Measurements from ENCODE around the gene ENKUR.
"Not testable (repeated sequence)": the region's sequence is repeated elsewhere in the genome, so short reads cannot be mapped to it uniquely, and the experiment has no call there.

ENKUR gene

DNA sequence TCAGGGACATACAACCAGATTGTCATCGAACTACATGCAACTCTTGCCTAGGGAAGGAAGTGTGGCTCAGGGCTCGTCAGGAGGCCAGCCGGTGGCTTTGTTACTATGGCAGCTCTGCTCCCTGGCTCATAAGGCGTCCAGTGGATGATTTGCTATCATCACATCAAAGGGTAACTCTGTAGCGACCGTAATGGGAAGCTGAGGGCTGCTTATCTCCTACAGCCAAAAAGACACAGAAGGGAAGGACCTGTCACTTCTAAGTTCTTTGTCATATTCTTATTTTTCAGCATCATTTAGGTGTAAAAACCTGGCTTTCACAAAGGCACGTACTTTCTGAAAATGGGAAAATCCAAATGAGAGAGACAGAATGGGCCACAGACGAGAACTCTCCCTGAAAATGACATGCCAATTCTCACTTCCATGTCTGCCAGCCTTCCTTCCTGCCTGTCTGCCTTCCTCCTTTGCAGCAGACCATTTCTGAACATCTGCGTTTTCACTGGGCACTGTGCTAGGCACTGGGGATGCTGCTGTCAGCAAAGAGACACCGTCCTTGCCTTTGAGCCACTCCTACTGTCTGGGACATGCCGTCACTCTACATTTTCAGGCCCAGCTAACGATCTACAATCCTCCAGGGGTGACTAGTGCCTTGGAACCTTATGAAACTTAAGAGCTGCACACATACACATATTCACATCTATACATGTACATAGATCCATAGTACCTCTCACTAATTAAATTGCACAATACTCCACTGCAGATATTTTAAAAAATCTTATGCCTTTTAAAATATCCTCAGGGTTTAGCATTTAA, 26.9 kb downstream of the ENKUR start:
- Histone ChIP-seq H3K27me3 (ENCODE audit: control insufficient read depth, insufficient read depth, low read length) (no peaks in the 10 kb centered on the region), H3K4me3 (ENCODE audit: low read length) (no peak overlapping the region), H3K9me3 (ENCODE audit: control insufficient read depth, low read length) (no peaks in the 10 kb centered on the region), H3K36me3 (ENCODE audit: control insufficient read depth, insufficient read depth, low read length) (no peaks in the 10 kb centered on the region), H3K4me1 (ENCODE audit: control insufficient read depth, insufficient read depth, low read length) (peaks cover 5% of the 10 kb centered on the region), H3K9ac (ENCODE audit: low read length) (no peak overlapping the region)

DNA sequence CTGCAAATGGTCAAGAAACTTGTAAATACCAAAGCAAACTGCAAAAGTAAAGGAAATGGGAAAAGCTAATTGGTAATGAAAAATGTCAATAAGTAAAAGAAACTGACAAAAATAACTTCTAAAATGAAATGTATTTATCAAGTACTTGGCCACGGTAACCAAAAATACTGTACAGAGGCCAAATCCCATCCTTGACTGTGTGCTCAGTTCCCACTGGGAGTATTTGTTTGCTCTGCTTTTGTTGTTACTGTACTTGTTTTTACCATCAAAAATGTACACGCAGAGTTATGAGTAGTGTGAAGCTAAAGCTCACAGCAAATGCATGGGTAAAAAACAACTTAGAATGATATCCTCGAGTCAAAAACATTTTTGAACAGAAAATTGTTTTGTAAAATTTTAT, 31.1 kb downstream of the ENKUR start:
- no peaks in the 10 kb centered on the region for H3K27me3 ChIP-seq (ENCODE audit: control insufficient read depth, insufficient read depth, low read length)
- no peak overlapping the region for H3K4me3 ChIP-seq (ENCODE audit: low read length)
- H3K9ac ChIP-seq (ENCODE audit: low read length): no peak overlapping the region
- H3K36me3 ChIP-seq (ENCODE audit: control insufficient read depth, insufficient read depth, low read length): no peaks in the 10 kb centered on the region
- peaks cover 14% of the 10 kb centered on the region for H3K4me1 ChIP-seq (ENCODE audit: control insufficient read depth, insufficient read depth, low read length)
- no peaks in the 10 kb centered on the region for H3K9me3 ChIP-seq (ENCODE audit: control insufficient read depth, low read length)

DNA sequence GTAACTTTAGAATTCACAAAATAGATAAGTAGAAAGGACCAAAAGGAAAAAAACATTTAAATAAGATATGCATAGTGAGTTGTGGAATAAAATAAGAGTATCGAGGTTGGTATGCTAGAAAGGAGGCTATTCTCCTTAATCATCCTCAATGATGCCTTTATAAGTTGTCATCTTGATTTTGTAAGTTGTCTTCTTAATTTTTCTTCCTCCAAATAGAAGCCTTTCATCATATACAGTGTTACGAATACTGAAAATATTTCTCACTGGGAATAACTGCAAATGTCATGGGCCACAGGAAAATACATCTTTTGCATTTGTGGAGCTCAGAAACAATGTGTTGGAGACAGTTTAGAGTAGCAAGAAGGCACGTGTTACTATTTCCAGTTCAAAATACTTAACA, 32.0 kb downstream of the ENKUR start:
- Histone ChIP-seq H3K4me3 (ENCODE audit: low read length) (no peak overlapping the region), H3K9me3 (ENCODE audit: control insufficient read depth, low read length) (no peaks in the 10 kb centered on the region), H3K27me3 (ENCODE audit: control insufficient read depth, insufficient read depth, low read length) (no peaks in the 10 kb centered on the region), H3K36me3 (ENCODE audit: control insufficient read depth, insufficient read depth, low read length) (no peaks in the 10 kb centered on the region), H3K9ac (ENCODE audit: low read length) (no peak overlapping the region), H3K4me1 (ENCODE audit: control insufficient read depth, insufficient read depth, low read length) (peaks cover 14% of the 10 kb centered on the region)

DNA sequence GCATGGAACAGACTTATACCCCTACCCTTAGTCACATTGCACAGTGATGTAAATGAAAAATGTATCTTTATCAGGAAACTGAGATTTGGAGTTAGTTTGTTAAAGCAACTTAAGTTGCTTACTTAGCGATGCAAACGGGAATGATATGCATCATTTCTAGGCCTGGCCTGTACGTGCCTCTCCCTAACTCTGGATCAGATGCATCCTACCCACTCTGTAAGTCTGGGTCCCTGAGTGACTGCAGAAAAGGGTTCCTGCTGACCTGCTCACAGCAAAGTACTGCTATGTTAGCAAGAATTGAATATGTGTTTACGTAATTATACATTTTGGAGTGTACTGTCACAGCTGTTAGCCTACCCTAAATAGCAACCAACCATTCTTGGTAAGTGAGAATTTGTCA, 32.8 kb downstream of the ENKUR start:
- Histone ChIP-seq H3K4me3 (ENCODE audit: low read length) (no peak overlapping the region), H3K27me3 (ENCODE audit: control insufficient read depth, insufficient read depth, low read length) (no peaks in the 10 kb centered on the region), H3K9ac (ENCODE audit: low read length) (no peak overlapping the region), H3K36me3 (ENCODE audit: control insufficient read depth, insufficient read depth, low read length) (no peaks in the 10 kb centered on the region), H3K9me3 (ENCODE audit: control insufficient read depth, low read length) (no peaks in the 10 kb centered on the region), H3K4me1 (ENCODE audit: control insufficient read depth, insufficient read depth, low read length) (peaks cover 14% of the 10 kb centered on the region)

GRCh38 chr10:24982319-24983112, 33.4 kb downstream of the ENKUR start:
- Histone ChIP-seq H3K36me3 (ENCODE audit: control insufficient read depth, insufficient read depth, low read length) (no peaks in the 10 kb centered on the region), H3K9me3 (ENCODE audit: control insufficient read depth, low read length) (no peaks in the 10 kb centered on the region), H3K27me3 (ENCODE audit: control insufficient read depth, insufficient read depth, low read length) (no peaks in the 10 kb centered on the region), H3K4me1 (ENCODE audit: control insufficient read depth, insufficient read depth, low read length) (peaks cover 10% of the 10 kb centered on the region), H3K4me3 (ENCODE audit: low read length) (no peak overlapping the region), H3K9ac (ENCODE audit: low read length) (no peak overlapping the region)

DNA sequence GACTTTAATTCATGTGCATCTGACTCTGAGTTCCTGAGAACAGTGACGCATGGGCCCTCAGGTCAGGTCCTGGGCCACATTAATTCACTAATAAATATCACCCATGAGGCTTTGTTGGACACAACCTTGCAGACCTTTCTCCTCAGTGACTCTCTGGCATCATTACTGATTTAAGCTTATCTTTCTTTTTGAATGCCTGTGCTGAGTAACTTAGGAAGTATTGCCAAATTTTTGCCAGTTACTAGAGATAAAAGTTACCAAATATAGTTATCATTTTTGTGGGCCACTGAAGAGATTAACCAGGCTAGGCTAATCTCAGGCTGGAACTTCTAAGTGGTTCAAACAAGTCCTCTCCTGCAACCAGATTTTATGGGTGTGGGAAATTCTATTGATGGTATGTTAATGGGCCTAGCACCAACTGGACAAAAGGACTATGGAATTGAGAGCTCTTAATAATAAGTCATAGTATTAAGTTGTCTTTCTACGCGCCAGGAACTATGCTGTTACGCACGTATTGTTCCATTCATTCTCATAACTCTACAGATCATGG, 34.7 kb downstream of the ENKUR start:
- Histone ChIP-seq H3K4me3 (ENCODE audit: low read length) (no peak overlapping the region), H3K36me3 (ENCODE audit: control insufficient read depth, insufficient read depth, low read length) (no peaks in the 10 kb centered on the region), H3K9me3 (ENCODE audit: control insufficient read depth, low read length) (no peaks in the 10 kb centered on the region), H3K27me3 (ENCODE audit: control insufficient read depth, insufficient read depth, low read length) (no peaks in the 10 kb centered on the region), H3K9ac (ENCODE audit: low read length) (no peak overlapping the region), H3K4me1 (ENCODE audit: control insufficient read depth, insufficient read depth, low read length) (peaks cover 9% of the 10 kb centered on the region)

GRCh38 chr10:24979685-24980084, 36.3 kb downstream of the ENKUR start:
- H3K27me3 ChIP-seq (ENCODE audit: control insufficient read depth, insufficient read depth, low read length): no peaks in the 10 kb centered on the region

DNA sequence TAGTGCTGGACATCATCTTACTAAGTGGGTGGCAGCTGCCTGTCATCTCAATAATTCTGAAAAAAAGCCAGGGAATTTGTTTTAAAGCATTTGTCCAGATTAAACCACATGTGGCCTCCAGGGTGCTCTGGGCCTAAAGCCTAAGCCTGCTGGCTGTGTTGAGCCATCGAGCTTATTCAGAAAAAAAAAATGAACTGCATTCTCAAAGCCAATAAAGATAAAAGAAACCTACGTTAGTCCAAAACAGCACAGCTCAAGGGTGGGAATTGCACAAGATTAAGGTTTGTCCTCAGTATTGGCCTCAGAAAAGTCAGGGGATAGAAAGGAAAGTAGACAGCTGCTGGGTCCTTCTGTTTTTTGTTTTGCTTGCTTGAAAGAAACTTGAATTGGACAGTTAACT, 41.0 kb downstream of the ENKUR start:
- H3K36me3 ChIP-seq (ENCODE audit: control insufficient read depth, insufficient read depth, low read length): no peaks in the 10 kb centered on the region
- no peaks in the 10 kb centered on the region for H3K9me3 ChIP-seq (ENCODE audit: control insufficient read depth, low read length)
- H3K4me3 ChIP-seq (ENCODE audit: low read length): no peak overlapping the region
- no peaks in the 10 kb centered on the region for H3K4me1 ChIP-seq (ENCODE audit: control insufficient read depth, insufficient read depth, low read length)
- no peaks in the 10 kb centered on the region for H3K27me3 ChIP-seq (ENCODE audit: control insufficient read depth, insufficient read depth, low read length)
- H3K9ac ChIP-seq (ENCODE audit: low read length): no peak overlapping the region

More at GRCh38 chr10:24979685-24980084, 36.3 kb downstream of the ENKUR start:
- H3K4me1 ChIP-seq (ENCODE audit: control insufficient read depth, insufficient read depth, low read length): peaks cover 9% of the 10 kb centered on the region
- no peak overlapping the region for H3K9ac ChIP-seq (ENCODE audit: low read length)
- H3K36me3 ChIP-seq (ENCODE audit: control insufficient read depth, insufficient read depth, low read length): no peaks in the 10 kb centered on the region
- H3K9me3 ChIP-seq (ENCODE audit: control insufficient read depth, low read length): no peaks in the 10 kb centered on the region
- H3K4me3 ChIP-seq (ENCODE audit: low read length): no peak overlapping the region

DNA sequence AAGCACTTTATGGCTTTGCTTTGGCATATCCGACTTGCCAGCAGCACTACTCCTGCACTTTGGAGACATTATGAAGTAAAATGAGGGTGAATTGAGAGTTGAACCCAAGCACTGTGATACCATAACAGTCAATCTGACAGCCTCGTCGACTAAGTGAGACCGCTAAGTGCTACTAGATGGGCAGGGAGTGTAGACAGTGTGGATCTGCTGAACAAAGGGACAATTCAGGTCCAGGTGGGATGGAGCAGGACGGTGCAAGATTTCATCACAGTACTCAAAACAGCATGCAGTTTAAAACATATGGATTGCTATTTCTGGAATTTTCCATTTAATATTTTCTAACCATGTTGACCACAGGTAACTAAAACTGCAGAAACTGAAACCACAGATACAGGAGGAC, 42.8 kb downstream of the ENKUR start:
- Histone ChIP-seq H3K4me3 (ENCODE audit: low read length) (no peak overlapping the region), H3K9ac (ENCODE audit: low read length) (no peak overlapping the region), H3K27me3 (ENCODE audit: control insufficient read depth, insufficient read depth, low read length) (no peaks in the 10 kb centered on the region), H3K36me3 (ENCODE audit: control insufficient read depth, insufficient read depth, low read length) (no peaks in the 10 kb centered on the region), H3K4me1 (ENCODE audit: control insufficient read depth, insufficient read depth, low read length) (no peaks in the 10 kb centered on the region), H3K9me3 (ENCODE audit: control insufficient read depth, low read length) (no peaks in the 10 kb centered on the region)

DNA sequence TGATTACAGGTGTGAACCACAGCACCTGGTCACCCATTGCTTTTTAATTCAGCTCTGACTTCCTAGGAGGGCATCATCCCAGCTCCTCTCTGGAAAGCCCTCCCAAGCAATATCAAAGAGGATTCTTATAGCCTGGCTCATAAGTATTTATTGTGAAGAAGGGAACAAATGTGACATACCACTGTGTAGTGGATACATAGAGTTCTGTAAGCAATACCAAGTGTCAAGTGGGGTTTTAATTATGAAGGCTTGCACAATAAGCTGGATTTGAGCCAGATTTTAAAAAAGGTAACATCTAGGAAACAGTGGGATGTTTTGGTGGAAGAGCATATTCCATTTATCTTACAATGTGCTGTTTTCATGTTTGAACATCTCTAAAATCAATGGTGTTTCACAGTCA, 44.6 kb downstream of the ENKUR start:
- no peaks in the 10 kb centered on the region for H3K9me3 ChIP-seq (ENCODE audit: control insufficient read depth, low read length)

DNA sequence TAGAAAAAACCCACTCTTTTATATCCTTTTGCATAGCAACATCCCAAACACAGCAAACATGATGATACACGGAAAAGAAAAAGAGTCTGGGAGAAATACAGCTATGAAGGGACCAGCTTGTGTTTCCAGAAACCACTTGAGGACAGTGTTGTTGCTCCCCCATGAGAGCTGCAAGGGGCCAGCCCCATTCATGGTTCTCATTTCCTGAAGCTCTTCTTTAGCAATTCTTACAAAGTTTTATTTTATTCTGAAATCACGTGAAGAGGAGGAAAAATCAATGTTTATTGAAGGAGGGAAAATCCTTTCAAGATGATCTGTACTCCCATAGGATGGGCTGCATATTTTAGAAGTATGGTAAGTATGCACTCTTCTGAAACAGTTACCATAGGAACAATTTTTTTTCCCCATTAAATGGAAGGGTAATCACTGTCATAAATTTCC, 46.1 kb downstream of the ENKUR start:
- Histone ChIP-seq H3K27me3 (ENCODE audit: control insufficient read depth, insufficient read depth, low read length) (no peaks in the 10 kb centered on the region), H3K4me1 (ENCODE audit: control insufficient read depth, insufficient read depth, low read length) (no peaks in the 10 kb centered on the region), H3K9me3 (ENCODE audit: control insufficient read depth, low read length) (no peaks in the 10 kb centered on the region), H3K36me3 (ENCODE audit: control insufficient read depth, insufficient read depth, low read length) (no peaks in the 10 kb centered on the region), H3K4me3 (ENCODE audit: low read length) (no peak overlapping the region), H3K9ac (ENCODE audit: low read length) (no peak overlapping the region)

More for the DNA sequence above, 44.6 kb downstream of the ENKUR start:
- no peaks in the 10 kb centered on the region for H3K4me1 ChIP-seq (ENCODE audit: control insufficient read depth, insufficient read depth, low read length)
- H3K9ac ChIP-seq (ENCODE audit: low read length): no peak overlapping the region
- no peak overlapping the region for H3K4me3 ChIP-seq (ENCODE audit: low read length)
- no peaks in the 10 kb centered on the region for H3K27me3 ChIP-seq (ENCODE audit: control insufficient read depth, insufficient read depth, low read length)
- no peaks in the 10 kb centered on the region for H3K36me3 ChIP-seq (ENCODE audit: control insufficient read depth, insufficient read depth, low read length)

DNA sequence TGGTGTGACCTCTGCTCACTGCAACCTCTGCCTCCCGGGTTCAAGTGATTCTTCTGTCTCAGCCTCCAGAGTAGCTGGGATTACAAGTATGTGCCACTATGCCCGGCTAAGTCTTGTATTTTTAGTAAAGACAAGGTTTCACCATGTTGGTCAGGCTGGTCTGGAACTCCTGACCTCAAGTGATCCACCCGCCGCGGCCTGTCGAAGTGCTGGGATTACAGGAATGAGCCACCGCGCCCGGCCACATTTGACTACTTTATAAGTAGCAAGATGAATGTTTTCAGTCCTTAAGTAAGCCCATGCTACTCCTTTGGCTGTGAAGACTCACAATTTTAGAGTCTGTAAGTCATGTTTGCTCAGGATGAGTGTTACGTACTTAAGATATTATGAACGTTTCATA, 47.0 kb downstream of the ENKUR start:
- not testable (repeated sequence) for H3K9me3 ChIP-seq (ENCODE audit: control insufficient read depth, low read length); H3K27me3 ChIP-seq (ENCODE audit: control insufficient read depth, insufficient read depth, low read length); H3K4me1 ChIP-seq (ENCODE audit: control insufficient read depth, insufficient read depth, low read length); H3K4me3 ChIP-seq (ENCODE audit: low read length); H3K36me3 ChIP-seq (ENCODE audit: control insufficient read depth, insufficient read depth, low read length); H3K9ac ChIP-seq (ENCODE audit: low read length)

All from mucosa of stomach (tissue), 1 donor.